ENCODE results near the gene HOXB3.

Gene HOXB3

GRCh38 chr17:48552466-48553189 lies 37.4 kb downstream of the HOXB3 start:
- Mint-ChIP-seq H3K27me3 (peaks cover 42 to 72% of the 10 kb centered on the region in 2 donors), H3K27ac (no peak overlapping the region), H3K4me3 (no peak overlapping the region), H3K9me3 (no peaks in the 10 kb centered on the region), H3K4me1 (peaks cover 8 to 30% of the 10 kb centered on the region in 2 donors), H3K36me3 (peaks cover 2 to 5% of the 10 kb centered on the region in 2 donors)
- DNase-seq (no peak), ATAC-seq (replicated peaks) (peak; percentile 41 to 45)

GRCh38 chr17:48551596-48552465 lies 38.2 kb downstream of the HOXB3 start:
- Mint-ChIP-seq H3K9me3 (no peaks in the 10 kb centered on the region), H3K36me3 (peaks cover 2 to 5% of the 10 kb centered on the region in 2 donors), H3K27me3 (peaks cover 42 to 66% of the 10 kb centered on the region in 2 donors), H3K4me3 (no peak overlapping the region), H3K27ac (no peak overlapping the region), H3K4me1 (peaks cover 8 to 30% of the 10 kb centered on the region in 2 donors)
- ATAC-seq (replicated peaks) = no peak
- DNase-seq = no peak

DNA sequence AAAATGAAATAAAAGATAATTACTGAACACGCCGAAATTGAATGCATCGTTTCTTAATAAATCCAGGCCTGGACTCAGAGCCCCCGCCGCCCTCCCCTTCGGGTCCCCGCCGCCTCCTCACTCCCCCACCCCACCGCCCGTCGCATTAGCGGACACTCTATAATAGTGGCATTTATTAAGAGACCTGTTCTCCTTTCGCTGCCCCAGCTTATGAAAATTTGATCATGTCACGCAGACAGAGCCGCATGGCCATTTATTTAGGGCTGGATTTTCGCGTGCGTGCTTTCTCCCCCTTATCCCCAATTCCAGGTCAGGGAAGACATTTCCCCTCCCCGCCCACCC lies 38.9 kb downstream of the HOXB3 start:
- peaks cover 8 to 37% of the 10 kb centered on the region in 2 donors for H3K4me1 Mint-ChIP-seq
- ATAC-seq (replicated peaks) (no peak), DNase-seq (no peak)
- no peaks in the 10 kb centered on the region for H3K9me3 Mint-ChIP-seq
- no peak overlapping the region for H3K27ac Mint-ChIP-seq
- H3K4me3 Mint-ChIP-seq = no peak overlapping the region
- peaks cover 42 to 66% of the 10 kb centered on the region in 2 donors for H3K27me3 Mint-ChIP-seq
- peaks cover 2 to 5% of the 10 kb centered on the region in 2 donors for H3K36me3 Mint-ChIP-seq

DNA sequence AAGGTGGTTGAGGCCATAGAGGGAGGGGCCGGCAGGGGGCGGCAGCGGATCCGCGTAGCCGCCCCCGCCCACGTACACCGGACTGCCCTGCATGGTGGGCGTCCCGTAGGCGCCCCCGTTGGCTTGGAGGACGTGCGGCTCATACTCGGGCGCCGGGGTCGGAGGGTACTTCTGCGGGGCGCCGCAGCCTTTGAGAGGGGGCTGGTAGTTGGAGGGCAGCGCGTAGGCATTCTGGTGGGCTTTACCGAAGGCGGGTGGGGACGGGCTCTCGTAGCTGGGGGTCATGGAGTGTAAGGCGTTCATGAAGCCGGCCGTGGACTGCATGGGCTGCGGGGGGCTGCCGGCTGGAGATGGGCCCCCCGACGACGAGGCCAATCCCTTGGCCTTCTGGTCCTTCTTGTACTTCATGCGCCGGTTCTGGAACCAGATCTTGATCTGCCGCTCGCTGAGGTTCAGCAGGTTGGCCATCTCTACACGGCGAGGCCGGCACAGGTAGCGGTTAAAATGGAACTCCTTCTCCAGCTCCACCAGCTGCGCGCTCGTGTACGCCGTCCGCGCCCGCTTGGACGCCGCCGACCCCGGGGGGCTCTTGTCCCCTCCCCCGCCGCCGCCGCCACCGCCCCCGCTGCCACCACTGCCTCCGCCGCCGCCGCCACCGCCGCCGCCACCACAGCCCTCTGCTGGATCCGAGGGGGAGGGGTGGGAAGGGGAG lies 39.4 kb downstream of the HOXB3 start:
- ATAC-seq (replicated peaks) (no peak), DNase-seq (no peak)
- Mint-ChIP-seq H3K4me1 (peaks cover 7 to 34% of the 10 kb centered on the region in 2 donors), H3K27ac (no peak overlapping the region), H3K27me3 (peaks cover 42 to 66% of the 10 kb centered on the region in 2 donors), H3K4me3 (no peak overlapping the region), H3K36me3 (peaks cover 2 to 5% of the 10 kb centered on the region in 2 donors), H3K9me3 (no peaks in the 10 kb centered on the region)

GRCh38 chr17:48549914-48550501 lies 40.0 kb downstream of the HOXB3 start:
- Mint-ChIP-seq H3K27me3 (peaks cover 43 to 66% of the 10 kb centered on the region in 2 donors), H3K36me3 (peaks cover 2 to 5% of the 10 kb centered on the region in 2 donors), H3K9me3 (no peaks in the 10 kb centered on the region), H3K27ac (peak overlapping the region; percentile 42), H3K4me3 (no peak overlapping the region), H3K4me1 (peaks cover 5 to 28% of the 10 kb centered on the region in 2 donors)
- ATAC-seq (replicated peaks) = no peak
- DNase-seq = no peak

DNA sequence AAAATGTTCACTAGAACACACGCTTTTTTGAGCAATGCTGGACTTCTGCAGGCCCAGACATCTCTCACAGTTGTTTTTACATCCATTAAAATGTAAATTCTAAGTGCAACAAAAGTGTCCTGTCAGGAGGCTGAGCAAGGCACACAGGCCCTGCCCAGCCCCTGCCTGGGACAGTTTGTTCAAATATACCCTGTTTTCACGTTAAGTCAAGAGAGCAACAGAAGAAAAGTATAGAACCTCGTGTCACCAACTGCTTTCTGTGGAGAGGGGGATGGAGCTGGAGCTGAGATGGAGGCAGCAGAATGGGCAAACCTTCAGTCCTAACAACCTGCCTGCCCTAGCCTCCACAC lies 40.8 kb downstream of the HOXB3 start:
- Mint-ChIP-seq H3K9me3 (no peaks in the 10 kb centered on the region), H3K27me3 (peaks cover 40 to 66% of the 10 kb centered on the region in 2 donors), H3K36me3 (peaks cover 0 to 5% of the 10 kb centered on the region in 2 donors), H3K4me3 (no peak overlapping the region), H3K27ac (no peak overlapping the region), H3K4me1 (peaks cover 6 to 25% of the 10 kb centered on the region in 2 donors)
- no peak for ATAC-seq (replicated peaks)
- no peak for DNase-seq

GRCh38 chr17:48548523-48549280 lies 41.3 kb downstream of the HOXB3 start:
- Mint-ChIP-seq H3K27ac (no peak overlapping the region), H3K4me3 (peak overlapping the region in 1 of 2 donors; percentile 46), H3K4me1 (peaks cover 10 to 30% of the 10 kb centered on the region in 2 donors), H3K36me3 (peaks cover 2 to 5% of the 10 kb centered on the region in 2 donors), H3K9me3 (no peaks in the 10 kb centered on the region), H3K27me3 (peaks cover 43 to 66% of the 10 kb centered on the region in 2 donors)
- ATAC-seq (replicated peaks) (no peak), DNase-seq (no peak)

- DNase-seq (no peak), ATAC-seq (replicated peaks) (no peak)
- peaks cover 47 to 64% of the 10 kb centered on the region in 2 donors for H3K27me3 Mint-ChIP-seq
- peak overlapping the region in 1 of 2 donors; percentile 46 for H3K4me3 Mint-ChIP-seq
- H3K9me3 Mint-ChIP-seq = no peaks in the 10 kb centered on the region
- H3K27ac Mint-ChIP-seq = no peak overlapping the region
- H3K36me3 Mint-ChIP-seq = peaks cover 2 to 5% of the 10 kb centered on the region in 2 donors
- H3K4me1 Mint-ChIP-seq = peaks cover 12 to 35% of the 10 kb centered on the region in 2 donors
Observed at GRCh38 chr17:48547808-48548522, 42.1 kb downstream of the HOXB3 start.

DNA sequence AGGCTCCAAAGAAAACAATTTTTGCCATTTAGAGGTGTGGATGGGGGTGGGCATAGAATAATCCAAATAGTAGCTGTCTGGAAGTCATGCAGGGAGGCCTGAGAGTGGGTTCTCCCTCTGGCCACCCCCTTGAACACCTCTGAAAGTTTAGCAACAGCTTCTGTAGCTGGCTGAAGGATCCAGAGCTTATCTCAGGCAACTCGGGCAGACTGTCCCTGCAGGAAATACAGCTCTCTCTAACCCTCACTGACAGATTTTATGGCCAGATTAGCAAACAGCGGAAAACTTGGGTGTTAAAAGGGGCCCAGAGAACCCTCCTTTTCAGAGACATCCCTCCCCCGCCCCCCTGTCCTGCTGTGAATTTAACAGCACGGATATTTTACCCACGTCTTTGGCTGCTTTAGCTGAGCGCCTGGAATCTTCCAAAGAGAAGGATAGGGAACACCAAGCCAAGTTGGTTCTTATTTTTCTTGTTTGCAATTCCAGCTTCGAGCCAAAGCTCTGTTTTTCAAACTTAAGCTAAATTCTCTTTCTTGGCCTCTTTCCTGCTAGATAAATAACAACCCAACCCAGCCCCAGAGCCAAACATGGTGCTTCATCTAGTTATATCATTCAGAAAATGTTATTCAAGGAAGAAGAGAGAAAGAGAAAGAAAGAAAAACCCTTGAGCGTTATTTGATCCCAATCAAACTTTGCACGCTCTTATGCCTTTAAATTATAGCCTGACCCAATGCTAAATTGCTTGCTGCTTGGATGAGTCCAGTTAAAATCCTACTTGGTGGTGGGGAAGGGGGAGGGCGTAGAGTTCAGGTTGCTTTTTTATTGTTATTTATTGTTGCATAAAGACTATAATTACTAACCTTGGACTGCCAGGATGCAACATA lies 42.9 kb downstream of the HOXB3 start:
- ATAC-seq (replicated peaks) (no peak), DNase-seq (no peak)
- Mint-ChIP-seq H3K27me3 (peaks cover 53 to 68% of the 10 kb centered on the region in 2 donors), H3K27ac (no peak overlapping the region), H3K4me3 (peak overlapping the region in 1 of 2 donors; percentile 7), H3K9me3 (no peaks in the 10 kb centered on the region), H3K4me1 (peaks cover 15 to 37% of the 10 kb centered on the region in 2 donors), H3K36me3 (peaks cover 2 to 7% of the 10 kb centered on the region in 2 donors)

DNA sequence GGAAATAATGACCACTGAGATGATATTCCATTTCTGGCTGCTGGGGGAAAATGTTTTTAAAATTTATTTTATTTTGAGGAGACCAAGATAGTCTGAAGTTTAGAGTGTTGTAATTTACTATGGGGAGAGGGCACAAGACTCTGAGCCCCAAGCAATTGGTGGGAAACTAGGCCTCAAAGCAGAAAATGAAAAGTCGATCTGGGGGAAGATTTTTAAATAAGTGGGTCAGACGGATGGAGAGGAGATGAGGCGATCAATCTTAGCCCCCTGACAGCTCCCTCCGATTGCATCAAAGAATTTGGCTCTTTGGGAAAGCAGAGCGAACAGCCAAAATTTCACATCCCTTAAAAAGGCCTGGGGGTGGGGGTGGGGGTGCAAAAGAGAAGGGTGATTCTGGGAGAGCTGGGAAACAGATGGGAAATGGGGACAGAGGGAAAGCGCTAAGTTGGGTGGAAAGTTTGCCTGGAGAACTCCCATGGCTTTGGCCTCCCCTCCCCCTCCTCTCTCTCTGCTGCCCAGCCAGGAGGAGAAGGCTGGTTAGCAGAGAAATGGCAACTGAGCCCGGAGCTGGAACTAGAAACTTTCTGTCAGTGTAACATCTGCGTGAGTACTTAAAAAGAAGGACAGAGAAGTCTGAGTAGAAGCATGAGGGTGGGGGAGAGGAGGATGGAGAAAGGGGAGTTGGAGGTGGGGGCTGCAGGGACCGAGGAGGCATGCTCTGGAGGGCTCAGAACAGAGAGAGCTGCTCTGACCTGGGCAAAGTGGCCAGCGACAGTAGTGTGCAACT lies 43.7 kb downstream of the HOXB3 start:
- H3K27ac Mint-ChIP-seq = no peak overlapping the region
- H3K4me3 Mint-ChIP-seq = no peak overlapping the region
- no peak for DNase-seq
- peaks cover 2 to 12% of the 10 kb centered on the region in 2 donors for H3K36me3 Mint-ChIP-seq
- peaks cover 20 to 41% of the 10 kb centered on the region in 2 donors for H3K4me1 Mint-ChIP-seq
- peaks cover 54 to 70% of the 10 kb centered on the region in 2 donors for H3K27me3 Mint-ChIP-seq
- no peaks in the 10 kb centered on the region for H3K9me3 Mint-ChIP-seq
- no peak for ATAC-seq (replicated peaks)

DNA sequence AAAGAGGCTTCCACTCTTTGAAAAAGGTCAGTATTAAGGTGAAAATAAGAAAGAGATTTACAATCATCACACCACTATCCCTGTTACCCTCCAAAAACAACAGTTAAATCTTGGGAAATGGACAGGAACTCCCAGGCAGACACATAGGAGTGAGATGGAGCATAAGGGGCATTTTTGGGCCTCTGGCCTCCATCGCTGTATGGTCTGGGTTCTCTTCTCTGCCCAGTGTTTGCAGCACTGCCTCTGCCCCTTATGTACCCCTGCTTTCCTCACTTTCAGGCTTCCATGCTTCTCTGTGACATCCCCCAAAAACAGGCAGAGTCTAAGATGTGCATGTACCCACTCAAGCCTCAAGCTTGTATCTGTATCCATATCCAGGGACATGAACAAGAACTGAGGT lies 44.5 kb downstream of the HOXB3 start:
- peaks cover 2 to 12% of the 10 kb centered on the region in 2 donors for H3K36me3 Mint-ChIP-seq

More for the DNA sequence above, 44.5 kb downstream of the HOXB3 start:
- H3K4me1 Mint-ChIP-seq = peaks cover 24 to 46% of the 10 kb centered on the region in 2 donors
- peak overlapping the region in 1 of 2 donors; percentile 16 for H3K4me3 Mint-ChIP-seq
- ATAC-seq (replicated peaks) = no peak
- peaks cover 54 to 71% of the 10 kb centered on the region in 2 donors for H3K27me3 Mint-ChIP-seq
- no peaks in the 10 kb centered on the region for H3K9me3 Mint-ChIP-seq
- no peak overlapping the region for H3K27ac Mint-ChIP-seq
- DNase-seq = no peak
